Measurements from ENCODE around the gene RFK.

DNA sequence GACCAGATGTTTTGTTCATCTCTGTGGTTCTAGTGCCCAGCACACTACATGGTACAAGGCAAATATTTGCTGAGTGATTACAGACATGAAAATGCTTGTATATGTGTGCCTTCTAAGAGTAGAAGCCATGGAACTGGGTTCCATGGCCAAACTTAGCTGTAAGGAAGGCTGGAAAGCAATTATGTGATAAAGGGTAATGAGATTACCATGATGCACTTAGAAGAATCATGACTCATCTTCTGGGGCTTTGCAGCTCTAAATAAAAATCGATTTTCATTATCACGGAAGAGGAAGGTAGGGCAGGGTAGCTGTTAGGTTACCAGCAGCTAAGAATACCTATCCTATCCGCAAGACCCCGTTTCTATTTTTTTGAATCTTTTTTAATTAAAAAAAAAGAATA lies 28.0 kb downstream of the RFK start:
- TF ChIP-seq POLR2A (IDR thresholded peaks at IDR 0.05; ENCODE audit: low read depth, low read length) (no peak), POLR2AphosphoS5 (IDR thresholded peaks at IDR 0.05; ENCODE audit: low read depth, low read length) (no peak), TAF1 (IDR thresholded peaks at IDR 0.05; ENCODE audit: borderline replicate concordance, low read depth, low read length) (no peak)

All from GM12892 (cell line).